ENCODE data around the gene ANKDD1B.

GRCh38 chr5:75627801-75628200, 16.5 kb downstream of the ANKDD1B start:
- TF ChIP-seq, protein P1, sequence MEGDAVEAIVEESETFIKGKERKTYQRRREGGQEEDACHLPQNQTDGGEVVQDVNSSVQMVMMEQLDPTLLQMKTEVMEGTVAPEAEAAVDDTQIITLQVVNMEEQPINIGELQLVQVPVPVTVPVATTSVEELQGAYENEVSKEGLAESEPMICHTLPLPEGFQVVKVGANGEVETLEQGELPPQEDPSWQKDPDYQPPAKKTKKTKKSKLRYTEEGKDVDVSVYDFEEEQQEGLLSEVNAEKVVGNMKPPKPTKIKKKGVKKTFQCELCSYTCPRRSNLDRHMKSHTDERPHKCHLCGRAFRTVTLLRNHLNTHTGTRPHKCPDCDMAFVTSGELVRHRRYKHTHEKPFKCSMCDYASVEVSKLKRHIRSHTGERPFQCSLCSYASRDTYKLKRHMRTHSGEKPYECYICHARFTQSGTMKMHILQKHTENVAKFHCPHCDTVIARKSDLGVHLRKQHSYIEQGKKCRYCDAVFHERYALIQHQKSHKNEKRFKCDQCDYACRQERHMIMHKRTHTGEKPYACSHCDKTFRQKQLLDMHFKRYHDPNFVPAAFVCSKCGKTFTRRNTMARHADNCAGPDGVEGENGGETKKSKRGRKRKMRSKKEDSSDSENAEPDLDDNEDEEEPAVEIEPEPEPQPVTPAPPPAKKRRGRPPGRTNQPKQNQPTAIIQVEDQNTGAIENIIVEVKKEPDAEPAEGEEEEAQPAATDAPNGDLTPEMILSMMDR (IDR thresholded peaks at IDR 0.05 in 8 of 11, conservative IDR thresholded peaks at IDR 0.05 in 3 of 11) = no peak
- TF ChIP-seq POLR2A (IDR thresholded peaks at IDR 0.05) = no peak
